Thoracic aorta (tissue), 2 donors: ENCODE data around the gene FGD6. TPM values are rescaled to one million over a fixed set of nuclear protein-coding genes. Genes with fewer than 3 reads are reported as not detected.
"Not testable (repeated sequence)": the region's sequence is repeated elsewhere in the genome, so short reads cannot be mapped to it uniquely, and the experiment has no call there.

Experiments used
- ATAC-seq: fragments of 150-250 bp; one replicate; pipeline ENCODE4 v1.8.0; 2017; ENCODE audit warnings: low read depth; ENCODE audit not compliant: insufficient number of reproducible peaks, low FRiP score
- DNase-seq: peaks from one replicate; pipeline ENCODE4 v3.0.0-alpha.2; 2020; ENCODE audit warnings: low spot score
- H3K27ac ChIP-seq, 2 donors: fragments of 200-600 bp; sonication (generic); 1 replicate in 1 of 2; 2 replicates in 1 of 2; pipeline ENCODE4 v1.5.1; 2016; ENCODE audit warnings: mild to moderate bottlenecking in 2 of 2, moderate library complexity in 2 of 2
- H3K27me3 ChIP-seq: fragments of 200-600 bp; sonication (generic); replicated peaks from 2 replicates; pipeline ENCODE4 v1.6.0; 2016; ENCODE audit warnings: mild to moderate bottlenecking; ENCODE audit not compliant: insufficient read depth
- H3K36me3 ChIP-seq: fragments of 200-600 bp; sonication (generic); one replicate; pipeline ENCODE4 v1.5.1; 2016
- H3K4me1 ChIP-seq, 2 donors: fragments of 200-600 bp; sonication (generic); 1 replicate in 1 of 2; 2 replicates in 1 of 2; pipeline versions ENCODE4 v1.5.1 to v1.6.0; 2016; ENCODE audit warnings: low read depth in 2 of 2, mild to moderate bottlenecking in 1 of 2; ENCODE audit not compliant: control insufficient read depth in 1 of 2
- H3K4me3 ChIP-seq: fragments of 200-600 bp; sonication (generic); 2 replicates; pipeline ENCODE4 v1.5.1; 2016; ENCODE audit warnings: mild to moderate bottlenecking
- H3K9me3 ChIP-seq: fragments of 200-600 bp; sonication (generic); 2 replicates; pipeline ENCODE4 v1.5.1; 2016
- CTCF ChIP-seq: fragments of 200-600 bp; sonication (generic); IDR thresholded peaks from one replicate; pipeline ENCODE4 v1.5.1; 2019; ENCODE audit warnings: antibody characterized with exemption
- total RNA-seq, 2 donors: library from RNA; depleted of rRNA; stranded (reverse); fragments of >200 nt; gene quantifications; one replicate each; pipeline versions ENCODE4 v1.1.0 to v1.2.3, GENCODE V29; 2016

FGD6 gene
- total RNA-seq, 2 donors from 2014 or later: 8.4 to 9.8 TPM

GRCh38 chr12:95143621-95144205 is 73.6 kb downstream of the FGD6 start:
- no peak for TF ChIP-seq CTCF
- peaks cover 4 to 15% of the 10 kb centered on the region in 2 donors for H3K4me1 ChIP-seq
- H3K36me3 ChIP-seq: no peaks in the 10 kb centered on the region
- no peaks in the 10 kb centered on the region for H3K27me3 ChIP-seq
- no peak overlapping the region for H3K4me3 ChIP-seq
- no peak for DNase-seq
- peak overlapping the region in 1 of 2 donors; percentile 33 for H3K27ac ChIP-seq
- no peaks in the 10 kb centered on the region for H3K9me3 ChIP-seq
- ATAC-seq: no peak

- no peak overlapping the region for H3K4me3 ChIP-seq
- peaks cover 4 to 15% of the 10 kb centered on the region in 2 donors for H3K4me1 ChIP-seq
- H3K36me3 ChIP-seq: no peaks in the 10 kb centered on the region
- H3K9me3 ChIP-seq: no peaks in the 10 kb centered on the region
- H3K27ac ChIP-seq: peak overlapping the region in 1 of 2 donors; percentile 33
- TF ChIP-seq CTCF: no peak
- DNase-seq (no peak), ATAC-seq (no peak)
- H3K27me3 ChIP-seq: no peaks in the 10 kb centered on the region
These were observed 74.7 kb downstream of the FGD6 start for GRCh38 chr12:95142431-95143151.

GRCh38 chr12:95141310-95141709 is 76.0 kb downstream of the FGD6 start:
- Histone ChIP-seq H3K4me1 (peaks cover 4 to 15% of the 10 kb centered on the region in 2 donors), H3K36me3 (no peaks in the 10 kb centered on the region), H3K4me3 (no peak overlapping the region), H3K9me3 (no peaks in the 10 kb centered on the region), H3K27ac (no peak overlapping the region), H3K27me3 (no peaks in the 10 kb centered on the region)
- DNase-seq (no peak), ATAC-seq (no peak)
- TF ChIP-seq CTCF: no peak

- H3K27ac ChIP-seq, H3K4me3 ChIP-seq, H3K27me3 ChIP-seq, H3K4me1 ChIP-seq, DNase-seq, ATAC-seq, H3K9me3 ChIP-seq, H3K36me3 ChIP-seq: not testable (repeated sequence)
These were observed 79.2 kb downstream of the FGD6 start for GRCh38 chr12:95138031-95138430.

GRCh38 chr12:95136598-95136997 is 80.7 kb downstream of the FGD6 start:
- Histone ChIP-seq H3K4me1 (peaks cover 6% of the 10 kb centered on the region in 2 donors), H3K4me3 (no peak overlapping the region), H3K36me3 (no peaks in the 10 kb centered on the region), H3K27me3 (no peaks in the 10 kb centered on the region), H3K27ac (no peak overlapping the region), H3K9me3 (no peaks in the 10 kb centered on the region)
- TF ChIP-seq CTCF: no peak
- DNase-seq (no peak), ATAC-seq (no peak)
